ENCODE measurements around the gene ZCCHC8.
A peak's percentile ranks its signal among the peaks of the same experiment; 100 is the strongest.
"Not testable (repeated sequence)": the region's sequence is repeated elsewhere in the genome, so short reads cannot be mapped to it uniquely, and the experiment has no call there.

ZCCHC8 gene

GRCh38 chr12:122438822-122439221 lies 61.9 kb downstream of the ZCCHC8 start:
- FAIRE-seq; DNase-seq (ENCODE audit: extremely low spot score, insufficient read length, low read depth): not testable (repeated sequence)

- DNase-seq (ENCODE audit: extremely low spot score, insufficient read length, low read depth), result no peak
- no peak for FAIRE-seq
Observed at GRCh38 chr12:122437656-122438121, 63.0 kb downstream of the ZCCHC8 start.

- DNase-seq (ENCODE audit: extremely low spot score, insufficient read length, low read depth) (no peak), FAIRE-seq (no peak)
Observed at GRCh38 chr12:122435186-122435585, 65.5 kb downstream of the ZCCHC8 start.

GRCh38 chr12:122429043-122429442 lies 71.7 kb downstream of the ZCCHC8 start:
- not testable (repeated sequence) for DNase-seq (ENCODE audit: extremely low spot score, insufficient read length, low read depth); FAIRE-seq

GRCh38 chr12:122427403-122427802 lies 73.3 kb downstream of the ZCCHC8 start:
- DNase-seq (ENCODE audit: extremely low spot score, insufficient read length, low read depth), result no peak
- FAIRE-seq, result no peak

- FAIRE-seq (peak; percentile 54), DNase-seq (ENCODE audit: extremely low spot score, insufficient read length, low read depth) (no peak)
Observed at GRCh38 chr12:122423258-122424165, 77.2 kb downstream of the ZCCHC8 start.

- no peak for DNase-seq (ENCODE audit: extremely low spot score, insufficient read length, low read depth)
- no peak for FAIRE-seq
Observed at GRCh38 chr12:122422730-122423257, 77.9 kb downstream of the ZCCHC8 start.

GRCh38 chr12:122421821-122422729 lies 78.7 kb downstream of the ZCCHC8 start, which contains the start of gene CLIP1:
TSS of gene CLIP1 (minus strand) at chr12:122422669. CDS start at chr12:122380452, 42,217 bp downstream.
- DNase-seq (ENCODE audit: extremely low spot score, insufficient read length, low read depth) (peak; percentile 46), FAIRE-seq (peak; percentile 9)
